Measurements from ENCODE around the gene EIF3J.
"Not testable (repeated sequence)": the region's sequence is repeated elsewhere in the genome, so short reads cannot be mapped to it uniquely, and the experiment has no call there.

The EIF3J gene

DNA sequence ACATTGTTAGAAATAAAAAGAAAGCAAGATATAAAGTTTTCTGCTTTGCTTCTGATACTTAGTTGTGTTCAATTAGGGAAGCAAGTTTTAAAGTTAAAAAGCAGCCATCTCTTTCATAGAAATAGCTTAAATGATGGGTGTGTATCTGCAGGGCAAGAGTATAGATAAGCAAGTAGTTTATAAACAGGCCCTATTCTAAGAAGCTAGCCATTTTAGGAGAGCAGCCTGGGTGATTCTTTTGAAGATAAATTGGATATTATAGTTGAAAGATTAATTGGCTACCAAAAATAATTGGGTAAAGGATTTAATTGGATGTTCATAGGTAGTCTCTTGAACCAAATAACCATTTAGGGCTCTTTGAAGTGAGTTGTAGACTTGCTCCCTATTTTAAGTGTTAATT is 5.6 kb downstream of the EIF3J start:
- DNase-seq (ENCODE audit: low read depth) = no peak

DNA sequence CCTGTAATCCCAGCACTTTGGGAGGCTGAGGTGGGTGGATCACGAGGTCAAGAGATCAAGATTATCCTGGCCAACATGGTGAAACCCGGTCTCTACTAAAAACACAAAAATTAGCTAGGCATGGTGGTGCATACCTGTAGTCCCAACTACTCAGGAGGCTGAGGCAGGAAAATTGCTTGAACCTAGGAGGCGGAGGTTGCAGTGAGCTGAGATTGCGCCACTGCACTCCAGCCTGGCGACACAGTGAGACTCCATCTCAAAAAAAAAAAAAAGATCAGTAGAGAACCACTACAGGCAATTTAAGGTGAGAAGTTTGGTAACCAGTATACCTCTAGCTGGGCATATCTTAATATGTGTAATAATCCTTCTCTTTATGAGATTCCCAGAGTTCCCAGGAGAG is 7.8 kb downstream of the EIF3J start:
- DNase-seq (ENCODE audit: low read depth) = not testable (repeated sequence)

DNA sequence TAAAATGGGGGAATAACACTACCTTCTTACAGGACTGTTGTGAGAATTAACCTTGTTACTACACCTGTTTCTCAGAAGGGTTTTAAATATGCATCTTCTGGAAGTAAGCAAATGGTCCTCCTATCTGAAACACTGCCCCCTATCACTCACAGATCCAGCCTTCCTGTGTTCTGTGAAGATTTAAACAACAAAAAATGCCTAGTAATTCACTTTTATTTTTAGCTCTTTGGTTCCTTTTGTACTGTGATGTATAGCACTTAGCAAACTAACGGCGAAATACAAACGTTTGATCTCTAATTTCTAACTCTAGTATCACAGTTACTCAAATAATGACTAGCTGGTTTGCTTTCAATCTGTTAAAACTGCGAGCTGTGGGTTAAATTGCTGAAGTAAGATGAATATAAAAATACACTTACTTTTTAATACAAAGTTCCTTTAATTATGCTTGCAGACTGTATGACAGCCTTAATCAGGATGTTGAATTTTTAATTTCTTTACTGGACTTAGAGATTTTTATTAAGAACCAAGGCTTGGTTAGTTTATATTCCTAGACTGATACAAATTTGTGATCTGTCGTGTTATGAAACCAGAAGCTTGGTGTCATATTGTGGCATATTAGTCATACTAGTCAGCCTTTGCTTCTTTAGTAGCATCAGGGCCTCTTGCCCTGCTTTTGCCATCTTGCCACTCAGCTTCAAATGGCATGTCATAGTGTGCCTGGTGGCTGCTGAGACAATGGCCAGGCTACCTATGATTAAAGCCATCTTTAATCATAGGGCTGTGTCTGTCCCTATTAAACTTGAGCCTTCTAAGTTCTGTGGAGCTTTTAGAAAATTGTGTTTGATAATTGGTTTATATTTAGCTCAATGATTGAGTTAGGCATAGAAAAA is 9.2 kb downstream of the EIF3J start:
- DNase-seq (ENCODE audit: low read depth) = no peak

- DNase-seq (ENCODE audit: low read depth) = not testable (repeated sequence)
Observed at GRCh38 chr15:44549152-44549551, 12.2 kb downstream of the EIF3J start.

DNA sequence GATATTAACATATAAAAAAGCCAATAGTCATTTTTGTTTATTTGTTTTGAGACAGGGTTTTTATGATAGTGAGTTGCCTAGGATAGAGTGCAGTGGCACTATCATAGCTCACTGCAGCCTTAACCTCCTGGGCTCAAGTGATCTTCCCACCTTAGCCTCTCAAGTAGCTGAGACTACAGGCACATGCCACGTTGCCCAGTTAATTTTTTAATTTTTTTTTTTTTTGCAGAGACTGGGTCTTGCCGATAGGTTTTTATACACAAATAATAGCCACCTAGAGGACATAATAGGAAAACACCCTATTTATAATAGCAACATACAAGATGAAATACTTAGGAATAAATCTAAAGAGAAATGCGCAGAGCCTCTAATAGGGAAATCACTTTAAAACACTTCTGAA is 13.3 kb downstream of the EIF3J start:
- no peak for DNase-seq (ENCODE audit: low read depth)

GRCh38 chr15:44550734-44551133 is 13.8 kb downstream of the EIF3J start:
- DNase-seq (ENCODE audit: low read depth) = no peak

- no peak for DNase-seq (ENCODE audit: low read depth)
Observed at GRCh38 chr15:44554934-44555723, 18.2 kb downstream of the EIF3J start.

DNA sequence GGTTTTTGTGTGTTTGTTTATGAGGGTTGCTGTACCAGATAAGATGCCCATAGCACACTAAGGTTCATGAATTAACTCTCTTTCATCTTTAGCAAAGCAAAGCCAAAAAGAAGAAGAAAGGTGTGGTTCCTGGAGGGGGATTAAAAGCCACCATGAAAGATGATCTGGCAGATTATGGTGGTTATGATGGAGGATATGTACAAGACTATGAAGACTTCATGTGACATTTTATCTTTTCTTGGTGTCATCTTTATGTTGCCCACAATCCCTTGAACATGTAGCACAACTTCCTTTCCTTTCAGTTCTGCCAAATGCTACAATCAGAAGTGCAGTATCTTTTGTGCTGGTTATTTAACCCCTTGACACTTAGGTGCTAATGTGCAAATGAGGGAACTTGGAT is 24.0 kb downstream of the EIF3J start:
- not testable (repeated sequence) for DNase-seq (ENCODE audit: low read depth)

DNA sequence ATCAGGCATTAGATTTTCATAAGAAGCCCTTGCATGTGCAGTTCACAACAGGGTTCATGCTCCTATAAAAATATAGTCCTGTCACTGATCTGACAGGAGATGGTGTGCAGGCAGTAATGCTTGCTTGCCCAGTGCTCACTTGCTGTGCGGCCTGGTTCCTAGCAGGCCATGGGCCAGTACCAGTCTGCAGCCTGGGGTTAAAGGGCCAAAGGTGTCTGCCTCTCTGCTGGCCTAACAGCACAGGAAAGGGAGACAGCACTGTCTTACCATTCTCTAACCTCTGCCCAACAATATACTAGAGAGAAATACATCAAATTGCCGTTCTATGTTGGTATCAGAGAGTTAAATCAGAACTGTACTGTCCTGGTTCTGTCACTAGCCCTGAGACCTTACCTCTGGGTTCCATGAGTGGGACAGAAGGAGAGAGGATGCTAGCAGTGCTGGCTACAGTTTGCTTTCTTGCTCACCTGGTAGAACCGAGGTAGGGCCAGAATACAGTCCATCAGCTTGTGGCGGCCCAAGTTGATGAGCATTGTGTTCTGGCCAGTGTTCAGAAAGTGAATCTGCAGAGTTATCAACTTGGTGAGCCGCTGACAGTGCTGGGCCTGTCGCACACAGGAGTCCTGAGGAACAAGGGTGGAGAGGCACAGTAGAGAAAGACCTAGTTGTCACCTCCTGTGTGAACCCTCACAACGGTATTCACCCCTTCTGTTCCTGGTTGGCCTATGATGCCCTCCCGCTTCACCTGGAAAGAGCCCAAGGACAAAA is 28.6 kb downstream of the EIF3J start:
- no peak for DNase-seq (ENCODE audit: low read depth)

DNA sequence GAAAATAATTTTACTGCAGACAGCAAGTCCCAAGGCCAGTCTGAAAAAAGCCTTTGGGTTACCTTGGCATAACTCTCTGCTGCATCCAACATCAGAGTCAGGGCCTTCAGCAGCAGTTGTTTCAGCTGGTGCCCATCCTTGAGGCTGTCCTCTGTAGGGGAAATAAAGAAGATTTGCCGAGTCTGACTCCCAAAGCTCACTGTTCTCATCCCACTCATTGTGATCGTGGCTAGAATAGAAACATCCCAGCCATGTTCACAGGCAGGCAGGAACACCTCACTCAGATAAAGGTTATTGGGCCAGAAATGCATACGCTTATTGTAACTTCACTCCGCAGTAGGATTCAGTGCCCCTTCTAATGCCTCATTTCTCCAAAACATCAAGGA is 29.2 kb downstream of the EIF3J start:
- DNase-seq (ENCODE audit: low read depth) = no peak

- DNase-seq (ENCODE audit: low read depth) = no peak
Observed at GRCh38 chr15:44568338-44568737, 31.4 kb downstream of the EIF3J start.

DNA sequence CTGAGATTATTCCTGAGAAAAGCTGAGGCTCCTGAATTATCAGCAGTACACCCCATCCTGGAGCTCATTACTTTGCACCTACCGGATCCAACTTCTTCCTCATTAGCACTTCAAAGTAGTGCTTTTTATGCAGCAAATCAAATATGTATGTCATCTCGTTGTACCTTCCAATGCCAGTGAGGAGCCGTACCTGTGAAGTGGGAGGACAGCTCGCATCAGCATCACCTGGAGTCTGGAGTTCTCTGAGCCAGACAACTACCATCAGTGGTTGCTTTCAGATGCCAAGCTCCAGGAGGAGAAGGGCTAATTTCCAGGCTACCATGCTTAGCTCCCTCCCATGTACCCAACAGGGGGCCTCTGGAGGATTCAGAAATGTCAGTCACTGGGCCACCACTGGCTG is 32.4 kb downstream of the EIF3J start:
- no peak for DNase-seq (ENCODE audit: low read depth)

DNA sequence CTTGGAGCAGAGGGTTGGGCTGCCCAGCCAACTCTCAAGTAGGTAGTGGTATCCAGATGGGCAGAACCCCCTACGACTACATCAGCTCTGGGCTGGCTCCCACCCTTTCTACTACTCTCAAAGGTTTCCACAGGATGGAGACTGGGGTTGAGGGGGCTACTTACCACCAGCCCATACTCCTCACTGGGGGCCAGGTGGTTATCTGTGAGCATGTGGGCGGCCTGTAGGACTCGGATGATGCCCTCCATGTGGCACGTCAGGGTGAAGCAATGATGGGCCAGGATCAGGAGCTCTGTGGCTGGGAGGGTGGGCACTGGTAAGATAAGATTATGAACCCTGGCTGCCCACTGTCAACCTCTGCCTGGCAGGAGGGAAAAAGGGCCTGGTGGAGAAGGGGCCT is 33.4 kb downstream of the EIF3J start:
- no peak for DNase-seq (ENCODE audit: low read depth)

- no peak for DNase-seq (ENCODE audit: low read depth)
Observed at GRCh38 chr15:44573386-44573785, 36.4 kb downstream of the EIF3J start.

GRCh38 chr15:44574734-44575133 is 37.8 kb downstream of the EIF3J start:
- DNase-seq (ENCODE audit: low read depth) = no peak

DNA sequence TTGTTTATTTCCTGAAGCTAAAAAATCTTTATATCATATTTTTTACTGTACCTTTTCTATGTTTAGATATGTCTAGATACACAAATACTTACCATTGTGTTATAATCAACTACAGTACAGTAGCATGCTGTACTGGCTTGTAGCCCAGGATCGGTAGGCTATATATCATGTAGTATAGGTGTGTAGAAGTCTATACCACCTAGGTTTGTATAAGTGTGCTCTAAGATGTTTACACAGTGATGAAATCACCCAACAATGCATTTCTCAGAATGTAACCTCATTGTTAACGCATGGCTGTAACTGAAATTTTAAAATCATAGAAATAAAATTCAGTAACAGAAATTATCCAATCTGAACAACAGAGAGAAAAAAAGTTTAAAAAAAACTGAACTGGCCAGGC is 43.2 kb downstream of the EIF3J start:
- DNase-seq (ENCODE audit: low read depth) = no peak

DNA sequence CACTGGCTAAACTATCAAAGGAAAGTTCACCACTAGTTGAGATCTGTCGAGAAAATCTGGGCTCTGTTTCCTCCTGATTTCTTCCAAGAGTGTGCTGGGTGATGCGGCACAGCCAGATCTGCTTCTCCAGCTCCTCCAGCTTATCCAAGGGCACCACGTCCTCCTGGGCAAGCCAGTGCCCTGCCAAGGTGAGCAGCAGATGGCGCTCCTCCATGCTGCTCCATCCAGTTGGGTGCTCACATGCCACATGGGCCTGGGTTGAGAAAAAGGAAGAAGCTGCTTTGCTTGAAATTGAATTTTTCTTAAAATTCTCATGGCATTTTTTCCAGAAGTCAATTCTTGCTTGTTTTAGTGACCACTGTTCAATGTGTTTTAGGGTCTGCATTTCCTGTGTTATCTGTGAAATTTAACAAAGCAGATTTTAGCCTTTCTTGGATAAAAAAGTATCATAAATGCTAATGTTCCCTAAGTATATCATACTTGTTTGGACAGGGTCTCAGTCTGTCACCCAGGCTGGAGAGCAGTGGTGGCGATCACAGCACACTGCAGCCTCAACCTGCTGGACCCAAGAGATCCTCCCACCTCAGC is 47.3 kb downstream of the EIF3J start:
- peak; percentile 37 for DNase-seq (ENCODE audit: low read depth)

GRCh38 chr15:44585633-44586032 is 48.7 kb downstream of the EIF3J start:
- no peak for DNase-seq (ENCODE audit: low read depth)

GRCh38 chr15:44588541-44588940 is 51.6 kb downstream of the EIF3J start:
- no peak for DNase-seq (ENCODE audit: low read depth)

DNA sequence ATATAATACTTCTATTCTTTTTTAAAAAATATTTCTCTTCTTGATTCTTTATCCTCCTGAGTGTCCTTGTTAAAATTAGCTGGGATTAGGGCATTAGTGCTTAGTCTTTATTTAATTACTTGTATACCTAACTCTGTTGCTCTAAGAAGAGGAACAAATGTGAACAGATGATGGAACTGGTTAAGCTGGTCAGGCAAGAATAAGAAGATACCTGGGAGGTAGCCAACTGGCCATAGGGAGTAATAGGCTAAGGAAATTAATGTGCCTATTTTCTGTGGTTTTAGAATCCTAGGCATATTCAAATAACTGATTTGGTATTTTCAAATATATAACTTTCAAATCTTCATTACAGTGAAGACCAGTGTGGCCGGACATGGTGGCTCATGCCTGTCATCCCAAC is 54.4 kb downstream of the EIF3J start:
- DNase-seq (ENCODE audit: low read depth) = no peak

GRCh38 chr15:44593042-44593736 is 56.2 kb downstream of the EIF3J start:
- DNase-seq (ENCODE audit: low read depth) = no peak

DNA sequence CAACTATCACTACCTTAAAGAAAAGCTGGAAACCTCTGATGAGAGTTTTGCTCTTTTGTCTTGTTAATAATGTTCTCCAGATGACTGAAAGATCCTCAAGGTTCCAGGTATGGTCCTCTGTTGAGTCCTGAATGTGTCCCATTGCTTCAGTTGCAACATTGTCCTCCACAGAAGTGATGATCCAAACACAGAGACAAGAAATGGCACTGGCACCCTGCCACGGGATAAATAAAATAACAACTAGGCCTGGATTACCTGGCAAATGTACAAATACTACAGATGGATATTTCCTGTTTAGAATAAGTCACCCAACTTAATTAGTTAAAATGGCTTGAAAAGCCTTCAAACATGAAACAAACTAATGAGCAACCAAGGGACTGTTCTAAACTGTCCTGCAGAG is 58.3 kb downstream of the EIF3J start:
- DNase-seq (ENCODE audit: low read depth) = no peak

All from stimulated activated CD8-positive, alpha-beta memory T cell treated with anti-CD3 and anti-CD28 coated beads, Interleukin-4, amount 100 ng/mL, for 24 hours (primary cell).